ENCODE measurements around the gene CHRNG.

The CHRNG gene

DNA sequence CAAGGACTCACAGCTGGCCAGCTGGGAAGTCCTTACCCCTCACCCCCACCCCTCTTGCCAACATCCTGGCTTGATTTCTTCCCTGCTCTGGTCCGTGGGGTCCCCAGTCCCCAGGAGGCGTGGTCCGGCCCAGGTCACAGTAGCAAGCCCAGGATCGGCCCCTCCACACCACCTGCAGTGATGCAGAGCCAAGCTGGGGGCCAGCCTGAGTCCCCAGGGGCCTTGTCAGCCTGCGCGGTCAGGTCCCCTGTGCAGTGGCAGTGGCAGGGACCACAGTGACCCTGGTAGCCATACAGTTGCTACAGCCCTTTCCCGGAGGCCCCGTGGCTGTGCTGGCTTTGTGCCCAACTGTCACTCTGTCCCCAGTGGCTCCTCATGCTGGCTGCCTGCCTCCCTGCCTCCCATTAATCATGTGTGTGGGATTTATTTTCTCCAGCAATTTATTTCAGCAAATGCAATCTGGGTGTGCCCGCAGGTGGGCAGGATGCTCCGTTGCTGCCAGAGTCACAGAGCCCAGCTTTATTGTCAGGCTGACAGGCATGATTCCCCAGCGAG, 28.1 kb upstream of the CHRNG start:
- Histone ChIP-seq H3K27me3 (replicated peaks; ENCODE audit: control insufficient read depth, insufficient read depth, low read length) (peaks cover 65% of the 10 kb centered on the region), H3K4me3 (ENCODE audit: low read length) (no peak overlapping the region), H3K9ac (ENCODE audit: low read length) (no peak overlapping the region), H3K9me3 (ENCODE audit: control insufficient read depth, low read length) (no peaks in the 10 kb centered on the region), H3K36me3 (ENCODE audit: control insufficient read depth, insufficient read depth, low read length, severe bottlenecking) (no peaks in the 10 kb centered on the region), H3K4me1 (ENCODE audit: control insufficient read depth, insufficient read depth, low read length) (no peaks in the 10 kb centered on the region)
- no peak for DNase-seq (ENCODE audit: low read depth)

GRCh38 chr2:232512602-232513001, 26.9 kb upstream of the CHRNG start:
- no peak overlapping the region for H3K9ac ChIP-seq (ENCODE audit: low read length)
- no peaks in the 10 kb centered on the region for H3K4me1 ChIP-seq (ENCODE audit: control insufficient read depth, insufficient read depth, low read length)
- H3K4me3 ChIP-seq (ENCODE audit: low read length) = no peak overlapping the region
- no peak for DNase-seq (ENCODE audit: low read depth)
- H3K27me3 ChIP-seq (replicated peaks; ENCODE audit: control insufficient read depth, insufficient read depth, low read length) = peaks cover 63% of the 10 kb centered on the region
- no peaks in the 10 kb centered on the region for H3K9me3 ChIP-seq (ENCODE audit: control insufficient read depth, low read length)
- H3K36me3 ChIP-seq (ENCODE audit: control insufficient read depth, insufficient read depth, low read length, severe bottlenecking) = no peaks in the 10 kb centered on the region

GRCh38 chr2:232513353-232513752, 26.1 kb upstream of the CHRNG start:
- Histone ChIP-seq H3K36me3 (ENCODE audit: control insufficient read depth, insufficient read depth, low read length, severe bottlenecking) (no peaks in the 10 kb centered on the region), H3K4me1 (ENCODE audit: control insufficient read depth, insufficient read depth, low read length) (no peaks in the 10 kb centered on the region), H3K27me3 (replicated peaks; ENCODE audit: control insufficient read depth, insufficient read depth, low read length) (peaks cover 58% of the 10 kb centered on the region), H3K9me3 (ENCODE audit: control insufficient read depth, low read length) (no peaks in the 10 kb centered on the region), H3K9ac (ENCODE audit: low read length) (no peak overlapping the region), H3K4me3 (ENCODE audit: low read length) (no peak overlapping the region)
- DNase-seq (ENCODE audit: low read depth) = no peak

- no peak for DNase-seq (ENCODE audit: low read depth)
- peaks cover 76% of the 10 kb centered on the region for H3K27me3 ChIP-seq (replicated peaks; ENCODE audit: control insufficient read depth, insufficient read depth, low read length)
These were observed 23.9 kb upstream of the CHRNG start for GRCh38 chr2:232515639-232516038.

DNA sequence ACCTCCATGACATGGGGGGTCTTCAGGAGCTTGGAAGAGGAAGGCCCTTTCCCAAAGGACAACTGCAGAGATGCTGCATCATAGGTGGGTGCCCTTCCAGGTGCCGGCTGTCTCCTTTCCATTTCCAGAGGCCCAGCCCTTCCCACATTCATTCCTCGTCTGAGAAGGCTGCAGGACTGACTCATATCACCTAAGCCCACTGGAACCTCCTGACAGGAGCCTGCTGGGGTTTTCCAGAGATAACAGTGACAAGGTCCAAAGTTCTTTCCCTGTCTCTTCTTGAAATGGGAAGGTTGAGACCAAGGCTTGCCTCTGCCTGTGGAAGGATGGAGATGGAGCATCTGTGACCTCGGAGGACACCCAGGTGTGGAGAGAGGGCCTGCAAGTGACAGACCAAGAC, 22.9 kb upstream of the CHRNG start:
- no peaks in the 10 kb centered on the region for H3K36me3 ChIP-seq (ENCODE audit: control insufficient read depth, insufficient read depth, low read length, severe bottlenecking)
- no peaks in the 10 kb centered on the region for H3K4me1 ChIP-seq (ENCODE audit: control insufficient read depth, insufficient read depth, low read length)
- H3K4me3 ChIP-seq (ENCODE audit: low read length) = no peak overlapping the region
- peaks cover 79% of the 10 kb centered on the region for H3K27me3 ChIP-seq (replicated peaks; ENCODE audit: control insufficient read depth, insufficient read depth, low read length)
- DNase-seq (ENCODE audit: low read depth) = no peak
- no peak overlapping the region for H3K9ac ChIP-seq (ENCODE audit: low read length)
- H3K9me3 ChIP-seq (ENCODE audit: control insufficient read depth, low read length) = no peaks in the 10 kb centered on the region

More at GRCh38 chr2:232515639-232516038, 23.9 kb upstream of the CHRNG start:
- no peaks in the 10 kb centered on the region for H3K9me3 ChIP-seq (ENCODE audit: control insufficient read depth, low read length)
- H3K4me3 ChIP-seq (ENCODE audit: low read length) = no peak overlapping the region
- no peaks in the 10 kb centered on the region for H3K4me1 ChIP-seq (ENCODE audit: control insufficient read depth, insufficient read depth, low read length)
- no peak overlapping the region for H3K9ac ChIP-seq (ENCODE audit: low read length)
- no peaks in the 10 kb centered on the region for H3K36me3 ChIP-seq (ENCODE audit: control insufficient read depth, insufficient read depth, low read length, severe bottlenecking)

- Histone ChIP-seq H3K4me1 (ENCODE audit: control insufficient read depth, insufficient read depth, low read length) (no peaks in the 10 kb centered on the region), H3K9ac (ENCODE audit: low read length) (no peak overlapping the region), H3K36me3 (ENCODE audit: control insufficient read depth, insufficient read depth, low read length, severe bottlenecking) (no peaks in the 10 kb centered on the region), H3K9me3 (ENCODE audit: control insufficient read depth, low read length) (no peaks in the 10 kb centered on the region), H3K27me3 (replicated peaks; ENCODE audit: control insufficient read depth, insufficient read depth, low read length) (peaks cover 69% of the 10 kb centered on the region), H3K4me3 (ENCODE audit: low read length) (no peak overlapping the region)
- DNase-seq (ENCODE audit: low read depth) = no peak
These were observed 20.6 kb upstream of the CHRNG start for GRCh38 chr2:232518844-232519243.

DNA sequence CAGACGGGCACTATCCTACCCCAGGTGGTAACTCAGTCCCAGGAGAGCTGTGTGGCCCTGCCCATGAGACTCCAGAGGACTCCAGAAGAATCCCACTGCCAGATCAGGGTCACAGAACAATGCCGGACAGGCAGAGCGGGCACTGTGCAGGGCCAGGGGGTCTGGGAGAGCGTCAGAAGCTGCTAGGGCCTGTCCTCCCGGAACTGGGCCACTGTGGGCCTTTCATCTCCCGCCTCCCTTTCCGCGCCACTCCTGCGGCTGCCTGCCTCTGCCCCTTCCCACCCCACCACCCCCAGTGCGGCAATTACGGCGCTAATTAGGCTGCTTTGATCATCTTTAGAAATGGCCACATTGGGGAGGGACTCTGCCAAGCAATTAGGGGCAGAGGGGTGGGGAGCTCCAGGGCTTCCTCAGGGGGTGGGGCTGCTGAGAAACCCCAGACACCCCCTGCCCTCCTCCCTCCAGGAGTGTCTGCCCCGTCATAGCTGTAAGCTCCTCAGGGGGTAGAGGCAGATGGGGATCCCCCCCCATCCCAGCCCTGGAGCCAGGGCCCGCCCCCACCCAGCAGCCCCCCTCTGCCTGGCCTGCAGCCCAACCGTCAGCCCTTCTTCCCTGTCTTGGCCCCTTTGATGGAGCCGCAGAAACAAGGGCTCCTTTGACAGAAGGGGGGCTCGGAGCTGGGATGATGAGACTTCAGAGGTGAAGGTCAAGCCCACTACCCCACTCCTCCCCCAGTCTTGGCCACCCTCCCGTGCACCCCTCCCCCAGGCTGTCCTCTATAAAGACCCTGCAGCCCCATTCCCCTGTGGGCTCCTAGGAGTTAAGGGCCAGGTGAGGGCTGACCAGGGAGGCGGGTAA, 19.7 kb upstream of the CHRNG start, which contains the start of gene PRSS56:
TSS of gene PRSS56 (plus strand) at position 808 of the 858 bp plus-strand sequence. CDS start 211 bp downstream, outside the sequence.
- Histone ChIP-seq H3K9me3 (ENCODE audit: control insufficient read depth, low read length) (no peaks in the 10 kb centered on the region), H3K27me3 (replicated peaks; ENCODE audit: control insufficient read depth, insufficient read depth, low read length) (peaks cover 67% of the 10 kb centered on the region), H3K36me3 (ENCODE audit: control insufficient read depth, insufficient read depth, low read length, severe bottlenecking) (no peaks in the 10 kb centered on the region), H3K9ac (ENCODE audit: low read length) (no peak within 1 kb of the TSS), H3K4me1 (ENCODE audit: control insufficient read depth, insufficient read depth, low read length) (peaks cover 2% of the 10 kb centered on the region), H3K4me3 (ENCODE audit: low read length) (no peak within 1 kb of the TSS)
- DNase-seq (ENCODE audit: low read depth) = no peak

DNA sequence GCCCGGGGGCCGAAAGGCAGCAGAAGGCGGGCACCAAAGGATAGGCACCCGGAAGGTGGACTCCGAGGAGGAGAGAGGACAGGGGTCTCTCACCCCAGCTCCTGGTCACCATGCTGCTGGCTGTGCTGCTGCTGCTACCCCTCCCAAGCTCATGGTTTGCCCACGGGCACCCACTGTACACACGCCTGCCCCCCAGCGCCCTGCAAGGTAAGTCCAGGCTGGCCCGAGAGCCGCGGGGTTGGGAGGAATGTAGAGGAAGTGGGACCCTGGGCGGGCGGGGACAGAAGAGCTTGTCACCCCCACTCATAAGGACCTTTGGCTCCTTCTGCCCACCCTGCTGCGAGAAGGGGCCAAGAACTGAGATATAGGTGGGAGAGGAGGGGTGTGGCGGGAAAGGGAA, 19.0 kb upstream of the CHRNG start:
- H3K27me3 ChIP-seq (replicated peaks; ENCODE audit: control insufficient read depth, insufficient read depth, low read length) = peaks cover 60% of the 10 kb centered on the region
- H3K4me3 ChIP-seq (ENCODE audit: low read length) = no peak overlapping the region
- DNase-seq (ENCODE audit: low read depth) = no peak
- peaks cover 2% of the 10 kb centered on the region for H3K4me1 ChIP-seq (ENCODE audit: control insufficient read depth, insufficient read depth, low read length)
- H3K9ac ChIP-seq (ENCODE audit: low read length) = no peak overlapping the region
- no peaks in the 10 kb centered on the region for H3K36me3 ChIP-seq (ENCODE audit: control insufficient read depth, insufficient read depth, low read length, severe bottlenecking)
- H3K9me3 ChIP-seq (ENCODE audit: control insufficient read depth, low read length) = no peaks in the 10 kb centered on the region

- Histone ChIP-seq H3K36me3 (ENCODE audit: control insufficient read depth, insufficient read depth, low read length, severe bottlenecking) (no peaks in the 10 kb centered on the region), H3K9ac (ENCODE audit: low read length) (no peak overlapping the region), H3K4me3 (ENCODE audit: low read length) (no peak overlapping the region), H3K4me1 (ENCODE audit: control insufficient read depth, insufficient read depth, low read length) (peaks cover 2% of the 10 kb centered on the region), H3K9me3 (ENCODE audit: control insufficient read depth, low read length) (no peaks in the 10 kb centered on the region), H3K27me3 (replicated peaks; ENCODE audit: control insufficient read depth, insufficient read depth, low read length) (peaks cover 60% of the 10 kb centered on the region)
- no peak for DNase-seq (ENCODE audit: low read depth)
These were observed 18.4 kb upstream of the CHRNG start for GRCh38 chr2:232521098-232521497.

DNA sequence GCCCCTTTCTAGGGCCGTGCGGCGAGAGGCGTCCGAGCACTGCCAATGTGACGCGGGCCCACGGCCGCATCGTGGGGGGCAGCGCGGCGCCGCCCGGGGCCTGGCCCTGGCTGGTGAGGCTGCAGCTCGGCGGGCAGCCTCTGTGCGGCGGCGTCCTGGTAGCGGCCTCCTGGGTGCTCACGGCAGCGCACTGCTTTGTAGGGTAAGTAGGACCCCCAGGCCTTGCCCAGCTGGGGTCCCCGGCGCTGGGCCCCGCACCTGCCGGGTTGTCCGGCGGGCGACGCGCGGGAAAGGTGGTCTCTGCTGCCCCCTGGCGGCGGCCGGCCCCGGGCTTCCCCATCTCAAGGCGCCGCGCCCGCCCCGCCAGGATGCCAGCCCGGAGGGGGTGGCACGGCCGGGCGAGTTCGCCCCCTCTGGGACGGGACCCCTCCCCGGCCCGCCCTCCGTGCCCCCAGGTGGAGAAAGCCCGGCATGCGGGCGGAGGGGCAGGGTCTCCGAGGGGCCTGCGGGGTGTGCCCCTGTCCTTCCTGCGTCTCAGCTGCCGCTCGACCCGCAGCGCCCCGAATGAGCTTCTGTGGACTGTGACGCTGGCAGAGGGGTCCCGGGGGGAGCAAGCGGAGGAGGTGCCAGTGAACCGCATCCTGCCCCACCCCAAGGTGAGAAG, 17.4 kb upstream of the CHRNG start:
- DNase-seq (ENCODE audit: low read depth) = peak; percentile 67
- H3K4me1 ChIP-seq (ENCODE audit: control insufficient read depth, insufficient read depth, low read length) = peaks cover 2% of the 10 kb centered on the region
- no peaks in the 10 kb centered on the region for H3K36me3 ChIP-seq (ENCODE audit: control insufficient read depth, insufficient read depth, low read length, severe bottlenecking)
- no peaks in the 10 kb centered on the region for H3K9me3 ChIP-seq (ENCODE audit: control insufficient read depth, low read length)
- no peak overlapping the region for H3K9ac ChIP-seq (ENCODE audit: low read length)
- no peak overlapping the region for H3K4me3 ChIP-seq (ENCODE audit: low read length)
- peaks cover 59% of the 10 kb centered on the region for H3K27me3 ChIP-seq (replicated peaks; ENCODE audit: control insufficient read depth, insufficient read depth, low read length)

GRCh38 chr2:232522623-232523401, 16.7 kb upstream of the CHRNG start:
- H3K4me3 ChIP-seq (ENCODE audit: low read length) = no peak overlapping the region
- no peaks in the 10 kb centered on the region for H3K9me3 ChIP-seq (ENCODE audit: control insufficient read depth, low read length)
- no peak overlapping the region for H3K9ac ChIP-seq (ENCODE audit: low read length)
- DNase-seq (ENCODE audit: low read depth) = no peak
- H3K36me3 ChIP-seq (ENCODE audit: control insufficient read depth, insufficient read depth, low read length, severe bottlenecking) = no peaks in the 10 kb centered on the region
- H3K4me1 ChIP-seq (ENCODE audit: control insufficient read depth, insufficient read depth, low read length) = peaks cover 2% of the 10 kb centered on the region
- H3K27me3 ChIP-seq (replicated peaks; ENCODE audit: control insufficient read depth, insufficient read depth, low read length) = peaks cover 60% of the 10 kb centered on the region
